ENCODE measurements around the gene PTPRK.

Gene PTPRK

GRCh38 chr6:128499079-128499731, 21.2 kb downstream of the PTPRK start:
- H3K27ac ChIP-seq = no peak overlapping the region
- TF ChIP-seq ZFX (IDR thresholded peaks at IDR 0.05) (no peak), CTCF (conservative IDR thresholded peaks at IDR 0.05) (no peak)

GRCh38 chr6:128498234-128498633, 22.2 kb downstream of the PTPRK start:
- no peak for TF ChIP-seq CTCF (conservative IDR thresholded peaks at IDR 0.05)
- no peak for TF ChIP-seq ZFX (IDR thresholded peaks at IDR 0.05)
- no peak overlapping the region for H3K27ac ChIP-seq

GRCh38 chr6:128495536-128496333, 24.7 kb downstream of the PTPRK start:
- no peak overlapping the region for H3K27ac ChIP-seq

GRCh38 chr6:128494440-128494839, 26.0 kb downstream of the PTPRK start:
- H3K27ac ChIP-seq = no peak overlapping the region

More at GRCh38 chr6:128495536-128496333, 24.7 kb downstream of the PTPRK start:
- no peak for TF ChIP-seq ZFX (IDR thresholded peaks at IDR 0.05)
- no peak for TF ChIP-seq CTCF (conservative IDR thresholded peaks at IDR 0.05)

GRCh38 chr6:128493877-128494276, 26.5 kb downstream of the PTPRK start:
- no peak overlapping the region for H3K27ac ChIP-seq
- TF ChIP-seq ZFX (IDR thresholded peaks at IDR 0.05) (no peak), CTCF (conservative IDR thresholded peaks at IDR 0.05) (no peak)

More at GRCh38 chr6:128494440-128494839, 26.0 kb downstream of the PTPRK start:
- no peak for TF ChIP-seq ZFX (IDR thresholded peaks at IDR 0.05)
- TF ChIP-seq CTCF (conservative IDR thresholded peaks at IDR 0.05) = no peak

GRCh38 chr6:128492386-128492785, 28.0 kb downstream of the PTPRK start:
- no peak for TF ChIP-seq CTCF (conservative IDR thresholded peaks at IDR 0.05)
- no peak for TF ChIP-seq ZFX (IDR thresholded peaks at IDR 0.05)
- no peak overlapping the region for H3K27ac ChIP-seq

- H3K27ac ChIP-seq = peak overlapping the region; percentile 56; the same call in 1 of the 2 replicates
These were observed 28.7 kb downstream of the PTPRK start for GRCh38 chr6:128491610-128492206.

More at GRCh38 chr6:128491610-128492206, 28.7 kb downstream of the PTPRK start:
- no peak for TF ChIP-seq ZFX (IDR thresholded peaks at IDR 0.05)
- TF ChIP-seq CTCF (conservative IDR thresholded peaks at IDR 0.05) = no peak
